ENCODE data around the gene IL3. TPM values are rescaled to one million over a fixed set of nuclear protein-coding genes. Genes with fewer than 3 reads are reported as not detected.

Gene IL3
- total RNA-seq, 1 donor from 2014 or later = not detected

DNA sequence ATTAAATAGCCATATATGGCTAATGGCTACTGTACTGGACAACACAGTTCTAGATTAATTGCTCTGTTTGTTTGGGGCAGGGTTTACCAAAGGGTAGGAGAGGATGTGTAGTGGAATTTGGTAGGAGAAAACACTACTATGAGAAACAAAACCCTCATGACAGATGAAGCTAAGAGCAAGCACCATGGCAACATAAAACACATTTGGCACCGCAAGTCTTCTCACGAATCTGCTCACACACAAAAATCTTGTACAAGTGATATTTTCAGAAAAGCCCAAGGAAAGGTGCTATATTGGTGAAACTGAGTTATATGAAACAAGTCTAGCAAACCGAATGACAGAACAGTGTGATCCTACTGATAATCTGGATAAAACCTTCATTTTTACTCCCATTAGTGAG, 51.7 kb downstream of the IL3 start:
- Mint-ChIP-seq H3K36me3 (ENCODE audit: insufficient read depth) (no peaks in the 10 kb centered on the region), H3K9me3 (ENCODE audit: low read depth) (no peaks in the 10 kb centered on the region), H3K27me3 (no peaks in the 10 kb centered on the region), H3K4me1 (ENCODE audit: low read depth) (peaks cover 2% of the 10 kb centered on the region), H3K4me3 (ENCODE audit: low read depth) (no peak overlapping the region), H3K27ac (no peak overlapping the region)
- DNase-seq (ENCODE audit: low spot score, unreplicated experiment) = no peak
- TF ChIP-seq, protein P1, sequence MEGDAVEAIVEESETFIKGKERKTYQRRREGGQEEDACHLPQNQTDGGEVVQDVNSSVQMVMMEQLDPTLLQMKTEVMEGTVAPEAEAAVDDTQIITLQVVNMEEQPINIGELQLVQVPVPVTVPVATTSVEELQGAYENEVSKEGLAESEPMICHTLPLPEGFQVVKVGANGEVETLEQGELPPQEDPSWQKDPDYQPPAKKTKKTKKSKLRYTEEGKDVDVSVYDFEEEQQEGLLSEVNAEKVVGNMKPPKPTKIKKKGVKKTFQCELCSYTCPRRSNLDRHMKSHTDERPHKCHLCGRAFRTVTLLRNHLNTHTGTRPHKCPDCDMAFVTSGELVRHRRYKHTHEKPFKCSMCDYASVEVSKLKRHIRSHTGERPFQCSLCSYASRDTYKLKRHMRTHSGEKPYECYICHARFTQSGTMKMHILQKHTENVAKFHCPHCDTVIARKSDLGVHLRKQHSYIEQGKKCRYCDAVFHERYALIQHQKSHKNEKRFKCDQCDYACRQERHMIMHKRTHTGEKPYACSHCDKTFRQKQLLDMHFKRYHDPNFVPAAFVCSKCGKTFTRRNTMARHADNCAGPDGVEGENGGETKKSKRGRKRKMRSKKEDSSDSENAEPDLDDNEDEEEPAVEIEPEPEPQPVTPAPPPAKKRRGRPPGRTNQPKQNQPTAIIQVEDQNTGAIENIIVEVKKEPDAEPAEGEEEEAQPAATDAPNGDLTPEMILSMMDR (IDR thresholded peaks at IDR 0.05; ENCODE audit: unreplicated experiment) = no peak

Other genes with a start within 250 kb of the IL3 start
- gene MEIKIN, start 115.0 kb upstream of the IL3 start, total RNA-seq = not detected in 2 replicates
- 0.19 and 0.36 TPM in 2 replicates for gene ACSL6, start 49.0 kb upstream of the IL3 start, total RNA-seq
- not detected in 2 replicates for gene CSF2, start 13.1 kb downstream of the IL3 start, total RNA-seq
- 18.5 and 23.8 TPM in 2 replicates for gene P4HA2, start 167.2 kb downstream of the IL3 start, total RNA-seq
- gene PDLIM4, start 197.0 kb downstream of the IL3 start, total RNA-seq = 14.3 and 14.7 TPM in 2 replicates
- gene SLC22A4, start 233.7 kb downstream of the IL3 start, total RNA-seq = 0.48 TPM in 1 of 2 replicates, not detected in the other